CD4-positive, alpha-beta T cell (primary cell): ENCODE measurements around the gene ACHE. TPM values are rescaled to one million over a fixed set of nuclear protein-coding genes. Genes with fewer than 3 reads are reported as not detected.
A peak's percentile ranks its signal among the peaks of the same experiment; 100 is the strongest.

Experiments
- ATAC-seq: fragments of 200-7000 bp; cut with Tn5 transposase; one replicate; pipeline ENCODE4 v1.10.0; 2022; ENCODE audit warnings: mild to moderate bottlenecking; ENCODE audit not compliant: poor library complexity
- CTCF ChIA-PET: fragments of 350-600 bp; sonication (Branson Sonifier 250); formaldehyde crosslinking; loops from one replicate; lab custom pipeline; 2021; ENCODE audit warnings: antibody characterized with exemption, inconsistent platforms; lab: Charles Lee
- POLR2A ChIA-PET: fragments of 350-600 bp; sonication (Branson Sonifier 250); formaldehyde crosslinking; loops from one replicate; lab custom pipeline; 2021; ENCODE audit warnings: antibody characterized with exemption, inconsistent platforms; lab: Charles Lee
- DNase-seq, 14 experiments: peaks; one replicate each; pipeline ENCODE4 v3.0.0-alpha.2; 2013 to 2020; ENCODE audit warnings: mixed read lengths in 2 of 14
- H3K27ac ChIP-seq, 2 donors: one replicate each; pipeline versions ENCODE4 v1.5.1 to v1.7.0; 2013; ENCODE audit warnings: low read length in 2 of 2, low read depth in 1 of 2, mild to moderate bottlenecking in 1 of 2
- H3K27me3 ChIP-seq, 2 experiments: 1 replicate in 1 of 2; 2 replicates in 1 of 2; pipeline versions ENCODE4 v1.6.1 to v1.7.0; 2013; ENCODE audit warnings: low read length in 2 of 2, control low read depth in 1 of 2, mild to moderate bottlenecking in 1 of 2, moderate library complexity in 1 of 2; ENCODE audit not compliant: insufficient read depth in 2 of 2, control insufficient read depth in 1 of 2
- H3K36me3 ChIP-seq: one replicate; pipeline ENCODE4 v1.6.1; 2013; ENCODE audit warnings: low read length, control low read depth; ENCODE audit not compliant: insufficient read depth
- H3K4me1 ChIP-seq: one replicate; pipeline ENCODE4 v1.6.1; 2013; ENCODE audit warnings: low read length, control low read depth; ENCODE audit not compliant: insufficient read depth
- H3K4me3 ChIP-seq: one replicate; pipeline ENCODE4 v1.5.1; 2013; ENCODE audit warnings: mild to moderate bottlenecking, low read length, moderate library complexity
- H3K9me3 ChIP-seq, 2 experiments: 1 replicate in 1 of 2; 2 replicates in 1 of 2; pipeline versions ENCODE4 v1.6.1 to v1.7.0; 2013; ENCODE audit warnings: low read length in 2 of 2, mild to moderate bottlenecking in 2 of 2, control low read depth in 1 of 2, moderate library complexity in 1 of 2; ENCODE audit not compliant: control insufficient read depth in 1 of 2, insufficient read depth in 1 of 2
- H3K27ac Mint-ChIP-seq: one replicate; pipeline ENCODE4 v1.8.0; 2020; ENCODE audit warnings: mixed read lengths
- H3K27me3 Mint-ChIP-seq: one replicate; pipeline ENCODE4 v1.8.0; 2021; ENCODE audit warnings: mixed read lengths
- H3K36me3 Mint-ChIP-seq: one replicate; pipeline ENCODE4 v1.8.0; 2021; ENCODE audit warnings: low read depth, mixed read lengths
- H3K4me1 Mint-ChIP-seq: one replicate; pipeline ENCODE4 v1.8.0; 2021; ENCODE audit warnings: low read depth, mixed read lengths
- H3K4me3 Mint-ChIP-seq: one replicate; pipeline ENCODE4 v1.8.0; 2020; ENCODE audit warnings: mild to moderate bottlenecking, mixed read lengths
- H3K9me3 Mint-ChIP-seq: one replicate; pipeline ENCODE4 v1.8.0; 2020; ENCODE audit warnings: mixed read lengths
- CTCF ChIP-seq: fragments of 200-600 bp; IDR thresholded peaks from one replicate; pipeline ENCODE4 v1.8.0; 2022; ENCODE audit warnings: antibody characterized with exemption, mild to moderate bottlenecking
- intact Hi-C, 2 experiments: fragments of 100-400 bp; cut with DNase I in 1 of 2; cut with micrococcal nuclease in 1 of 2; formaldehyde crosslinking; loops; one replicate each; pipeline versions ENCODE4 v1.15.1 to v1.9.0; 2023 to 2025; cut with DNase I, micrococcal nuclease
- total RNA-seq, 174 experiments: library from RNA in 2 of 174; stranded (reverse) in 2 of 174; gene quantifications; one replicate each; pipeline ENCODE4 v1.2.3 and lab custom pipeline; 2021 to 2026

The ACHE gene
- total RNA-seq, 2 experiments from 2014 or later: 0.14 to 0.22 TPM

- Mint-ChIP-seq H3K4me1 (peaks cover 20% of the 10 kb centered on the region), H3K27ac (no peak overlapping the region), H3K27me3 (peaks cover 62% of the 10 kb centered on the region), H3K4me3 (no peak overlapping the region), H3K36me3 (no peaks in the 10 kb centered on the region), H3K9me3 (no peaks in the 10 kb centered on the region)
- Histone ChIP-seq H3K36me3 (no peaks in the 10 kb centered on the region), H3K27me3 (peaks cover 40 to 71% of the 10 kb centered on the region in 2 experiments), H3K9me3 (peaks cover 0 to 11% of the 10 kb centered on the region in 2 experiments), H3K4me1 (peaks cover 38% of the 10 kb centered on the region), H3K4me3 (peak overlapping the region; percentile 53), H3K27ac (no peak overlapping the region)
- POLR2A ChIA-PET: interaction anchor here (1.9 kb wide), 1 partner anchor 20 kb away, joined by 10 read pairs; the partner anchor contains the start of gene SRRT
- peak; percentile 84 for TF ChIP-seq CTCF
- ATAC-seq (peak; percentile 35), DNase-seq (peak in 13 of 14 experiments; percentile 35 to 71 (median 49))
- CTCF ChIA-PET: interaction anchor here (0.5 to 1.6 kb wide), 6 partner anchors 19 to 390 kb away, joined by 3 to 10 read pairs (median 4); partner anchors contain the start of gene SLC12A9
- intact Hi-C loops: loop anchor here (5.0 to 10.0 kb wide), 3 partner anchors 182 to 390 kb away; partner anchors contain the start of genes PLOD3 (in 1 of the 2) and ZNHIT1 (in 1 of the 2)
These were observed 608 bp downstream of the ACHE start for GRCh38 chr7:100894860-100895700.

GRCh38 chr7:100893910-100894721 is 1.6 kb downstream of the ACHE start:
- Histone ChIP-seq H3K27me3 (peaks cover 40 to 67% of the 10 kb centered on the region in 2 experiments), H3K4me3 (no peak overlapping the region), H3K36me3 (no peaks in the 10 kb centered on the region), H3K4me1 (peaks cover 46% of the 10 kb centered on the region), H3K9me3 (peaks cover 0 to 11% of the 10 kb centered on the region in 2 experiments), H3K27ac (no peak overlapping the region)
- ChIA-PET POLR2A (interaction anchor here (1.3 to 1.9 kb wide), 2 partner anchors 19 to 189 kb away, joined by 4 to 10 read pairs; partner anchors contain the start of gene SRRT), CTCF (interaction anchor here (0.5 to 1.6 kb wide), 5 partner anchors 18 to 242 kb away, joined by 3 to 10 read pairs (median 4); partner anchors contain the start of gene SLC12A9)
- intact Hi-C loops: loop anchor here in 1 of 2 experiments (5.0 to 10.0 kb wide), 3 partner anchors 183 to 391 kb away; partner anchors contain the start of genes PLOD3 and ZNHIT1
- no peaks in the 10 kb centered on the region for H3K36me3 Mint-ChIP-seq
- H3K4me1 Mint-ChIP-seq: peaks cover 26% of the 10 kb centered on the region
- peak in 1 of 14 experiments; percentile 36 for DNase-seq
- no peaks in the 10 kb centered on the region for H3K9me3 Mint-ChIP-seq
- H3K4me3 Mint-ChIP-seq: peak overlapping the region; percentile 49
- no peak overlapping the region for H3K27ac Mint-ChIP-seq
- peaks cover 59% of the 10 kb centered on the region for H3K27me3 Mint-ChIP-seq
- ATAC-seq: no peak
- TF ChIP-seq CTCF: no peak
